HG02884 (cell line): Measurements from ENCODE around the gene C1QTNF9.
"Not testable (repeated sequence)": the region's sequence is repeated elsewhere in the genome, so short reads cannot be mapped to it uniquely, and the experiment has no call there.

Experiments
- ATAC-seq: cut with Tn5 transposase; IDR thresholded peaks from one replicate; pipeline ENCODE4 v1.9.1; 2021; ENCODE audit warnings: mild to moderate bottlenecking, moderate library complexity; ENCODE audit not compliant: unreplicated experiment

Gene C1QTNF9

DNA sequence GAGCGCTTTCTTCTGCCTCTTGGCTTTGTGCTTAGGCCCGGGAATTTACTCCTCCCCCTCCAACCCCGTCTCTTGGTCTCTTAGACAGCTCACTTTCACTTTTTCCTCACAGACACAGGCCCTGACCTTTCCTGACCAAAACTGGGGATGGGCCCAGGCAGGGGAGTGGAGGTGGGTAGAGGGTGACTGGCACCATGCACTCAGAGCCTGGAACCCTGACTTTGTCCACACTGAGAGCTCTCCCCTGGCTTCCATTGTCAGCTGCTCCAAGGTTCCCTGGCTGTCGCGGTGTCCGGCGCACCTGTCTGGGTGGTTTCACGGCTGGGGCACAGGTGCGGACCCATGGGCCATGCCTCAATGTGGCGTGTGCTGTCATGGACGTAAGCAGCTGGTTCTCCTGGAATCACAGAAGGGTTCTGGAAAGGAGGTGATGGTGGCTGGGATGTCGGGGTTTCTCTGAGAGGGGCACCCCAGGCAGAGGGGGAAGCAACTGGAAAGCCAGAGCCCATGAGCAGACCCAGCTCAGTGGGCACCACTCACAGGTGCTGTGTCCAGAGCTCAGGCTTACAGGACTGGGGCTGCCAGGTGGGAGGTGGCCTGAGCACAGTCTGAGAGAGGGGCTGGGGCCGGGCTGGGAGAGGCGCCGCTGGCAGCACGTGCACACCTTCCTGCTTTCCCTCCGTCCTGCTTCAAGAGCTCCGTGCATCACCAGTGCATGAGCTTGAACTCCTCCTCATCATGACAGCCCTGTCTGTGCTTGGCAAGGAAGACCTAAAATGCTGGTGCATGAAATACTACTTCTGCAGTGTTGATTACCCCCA is 28.0 kb upstream of the C1QTNF9 start:
- ATAC-seq: no peak

GRCh38 chr13:24282256-24282655 is 27.1 kb upstream of the C1QTNF9 start:
- ATAC-seq: no peak

- ATAC-seq: no peak
Measured at GRCh38 chr13:24284889-24285565, 24.4 kb upstream of the C1QTNF9 start.

DNA sequence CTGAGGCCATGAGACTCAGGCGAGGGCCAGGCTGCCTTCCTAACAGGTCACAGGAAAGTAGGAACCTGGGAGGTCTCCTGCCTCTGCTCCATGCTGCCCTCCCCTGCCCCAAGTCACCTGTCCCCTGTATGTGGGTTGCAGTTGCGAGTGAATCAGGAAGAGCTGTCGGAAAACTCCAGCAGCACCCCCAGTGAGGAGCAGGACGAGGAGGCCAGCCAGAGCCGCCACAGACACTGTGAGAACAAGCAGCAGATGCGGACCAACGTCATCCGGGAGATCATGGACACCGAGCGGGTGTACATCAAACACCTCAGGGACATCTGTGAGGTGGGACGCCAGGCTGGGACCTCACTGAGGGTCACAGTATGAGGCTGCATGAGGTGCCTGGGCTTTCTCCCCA is 22.8 kb upstream of the C1QTNF9 start:
- ATAC-seq: no peak

GRCh38 chr13:24287748-24288287 is 21.6 kb upstream of the C1QTNF9 start:
- ATAC-seq: no peak

GRCh38 chr13:24288870-24289269 is 20.5 kb upstream of the C1QTNF9 start:
- ATAC-seq: no peak

- no peak for ATAC-seq
Measured at GRCh38 chr13:24290280-24290932, 19.0 kb upstream of the C1QTNF9 start.

GRCh38 chr13:24292481-24292880 is 16.9 kb upstream of the C1QTNF9 start:
- no peak for ATAC-seq

DNA sequence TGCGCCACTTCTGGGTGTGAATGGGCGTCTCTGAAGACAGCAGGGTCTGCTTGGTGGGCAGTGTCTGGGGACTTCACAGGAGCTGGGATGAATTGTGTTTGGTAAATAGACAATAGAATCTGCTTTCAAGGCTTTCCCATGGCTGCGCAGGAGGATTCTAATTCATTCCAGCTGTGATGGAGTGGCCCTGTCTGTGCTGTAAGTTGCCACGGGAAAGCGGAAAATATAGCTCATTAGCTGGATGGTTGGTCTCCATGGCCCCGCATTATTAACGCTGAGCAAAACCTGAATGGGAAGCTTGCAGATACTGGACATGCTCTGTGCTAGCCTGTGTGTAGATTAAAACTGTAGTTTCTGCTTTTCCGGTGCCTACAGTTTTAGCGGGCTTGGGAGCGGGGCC is 15.6 kb upstream of the C1QTNF9 start:
- ATAC-seq: no peak

- ATAC-seq: no peak
Measured at GRCh38 chr13:24299488-24300114, 9.8 kb upstream of the C1QTNF9 start.

GRCh38 chr13:24301434-24301833 is 7.9 kb upstream of the C1QTNF9 start:
- ATAC-seq: no peak

DNA sequence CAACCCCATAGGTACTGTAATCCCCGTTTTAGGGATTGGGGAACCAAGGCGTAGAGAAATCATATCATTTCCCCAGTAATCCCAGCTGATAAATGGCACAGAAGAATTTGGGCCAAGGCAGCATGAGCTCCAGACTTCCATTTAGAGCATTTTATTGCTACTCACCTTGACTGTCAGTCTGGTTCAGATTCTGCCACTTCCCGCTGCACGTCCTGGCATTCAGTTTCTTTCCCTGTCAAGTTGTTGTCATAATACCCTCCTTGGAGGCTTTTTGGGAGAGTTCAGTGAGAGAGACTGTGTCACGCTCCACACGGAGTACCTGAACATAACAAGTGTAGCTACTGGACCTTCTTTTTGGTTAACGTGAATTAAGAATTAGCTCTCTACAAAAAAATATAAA is 7.5 kb upstream of the C1QTNF9 start:
- no peak for ATAC-seq

DNA sequence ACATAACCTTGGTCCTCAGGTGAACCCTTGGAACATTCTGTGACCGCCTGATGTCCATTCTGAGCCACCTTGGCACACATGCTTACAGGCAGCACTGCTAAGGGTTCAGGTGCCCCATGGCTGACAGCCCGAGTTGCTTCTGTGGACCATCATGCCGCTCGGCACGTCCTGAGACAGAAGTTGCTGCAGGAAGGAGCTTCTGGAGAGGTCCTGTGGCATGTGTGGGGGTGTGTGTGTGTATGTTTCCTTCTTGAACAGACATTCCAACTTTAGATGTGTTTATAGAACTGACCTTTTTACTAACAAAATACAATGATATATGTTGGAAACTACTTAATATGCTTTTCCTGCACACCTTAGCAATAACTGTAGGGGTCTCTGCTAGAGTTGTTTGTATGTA is 4.8 kb upstream of the C1QTNF9 start:
- ATAC-seq: no peak

DNA sequence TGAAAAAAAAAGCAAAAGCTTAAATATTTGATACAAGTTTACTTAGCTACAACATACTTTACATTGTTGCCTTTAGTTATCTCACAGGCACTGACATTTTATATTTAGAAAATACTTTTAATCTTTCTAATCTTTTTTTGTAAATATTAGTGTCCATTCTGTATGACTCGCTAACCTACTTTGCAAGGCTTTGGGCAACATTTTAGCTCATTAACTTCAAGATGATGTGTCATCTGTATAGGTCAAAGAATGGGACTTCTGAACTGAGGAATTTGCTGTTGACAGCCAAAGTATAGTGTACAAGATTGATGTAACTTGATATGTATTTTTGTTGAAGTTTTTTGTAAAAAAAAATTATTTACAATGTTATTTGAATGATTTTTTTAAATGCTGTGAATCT is 2.7 kb upstream of the C1QTNF9 start:
- ATAC-seq: no peak

GRCh38 chr13:24307211-24308067 is 1.9 kb upstream of the C1QTNF9 start:
- ATAC-seq: no peak

DNA sequence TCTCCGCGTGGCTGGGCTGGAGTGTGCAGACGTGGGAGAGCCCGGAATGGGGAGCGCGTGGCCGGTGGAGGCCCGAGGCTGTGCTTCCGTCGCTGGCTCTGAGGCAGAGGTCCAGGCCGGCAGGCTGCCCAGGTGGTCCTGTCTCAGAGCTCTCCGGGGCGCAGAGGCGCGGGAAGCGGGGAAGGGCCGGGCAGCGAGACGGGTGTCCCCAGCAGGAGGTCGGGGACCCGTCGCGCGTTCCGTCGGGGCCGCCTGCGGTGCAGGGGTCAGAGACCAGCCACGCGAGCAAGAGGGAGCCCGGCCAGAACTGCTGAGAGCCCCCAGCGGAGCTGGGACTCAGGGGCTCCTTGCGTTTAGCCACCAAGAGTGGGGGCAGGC is 1.3 kb upstream of the C1QTNF9 start:
- no peak for ATAC-seq

DNA sequence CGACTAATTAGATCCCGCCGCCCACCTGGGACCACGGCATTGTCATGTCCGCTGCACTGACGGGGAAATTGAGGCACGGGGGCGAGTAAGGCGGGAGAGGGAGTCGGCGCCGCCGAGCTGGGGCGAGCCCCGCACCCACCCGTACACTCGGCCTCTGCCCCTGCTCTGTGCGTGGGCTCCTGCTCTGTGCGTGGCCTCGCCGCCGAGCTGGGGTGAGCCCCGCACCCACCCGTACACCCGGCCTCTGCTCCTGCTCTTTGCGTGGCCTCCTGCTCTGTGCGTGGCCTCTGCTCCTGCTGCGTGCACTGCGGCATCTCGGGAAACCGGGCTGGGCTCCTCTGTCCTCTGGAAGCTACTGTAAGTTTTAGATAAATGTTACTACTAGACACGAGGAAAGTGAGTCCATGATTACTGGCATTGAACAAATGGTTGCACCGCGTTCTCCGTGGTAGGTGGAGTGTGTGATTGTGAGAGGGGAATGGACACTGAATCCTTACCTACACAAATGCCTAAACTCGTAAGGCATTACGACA is 826 bp upstream of the C1QTNF9 start:
- ATAC-seq: no peak

DNA sequence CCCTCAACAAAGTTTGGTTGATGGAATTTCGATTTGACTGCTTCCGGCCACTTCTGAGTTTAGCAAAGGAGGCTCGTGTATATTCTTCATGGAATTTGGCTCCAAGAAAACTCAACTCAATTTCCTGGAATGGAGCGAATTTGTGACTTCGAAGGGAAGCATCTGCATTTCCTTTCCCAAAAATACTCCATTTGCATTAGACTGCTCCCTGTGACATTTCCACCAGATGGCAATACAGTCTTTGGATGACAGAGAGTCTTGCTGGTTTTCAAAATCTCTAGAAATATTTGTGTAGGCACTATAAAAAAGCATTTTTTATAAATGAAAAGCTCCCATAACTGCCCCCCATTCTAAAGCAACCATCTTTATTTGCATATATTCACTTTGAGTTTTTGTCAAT is 4.1 kb downstream of the C1QTNF9 start:
- ATAC-seq: no peak

DNA sequence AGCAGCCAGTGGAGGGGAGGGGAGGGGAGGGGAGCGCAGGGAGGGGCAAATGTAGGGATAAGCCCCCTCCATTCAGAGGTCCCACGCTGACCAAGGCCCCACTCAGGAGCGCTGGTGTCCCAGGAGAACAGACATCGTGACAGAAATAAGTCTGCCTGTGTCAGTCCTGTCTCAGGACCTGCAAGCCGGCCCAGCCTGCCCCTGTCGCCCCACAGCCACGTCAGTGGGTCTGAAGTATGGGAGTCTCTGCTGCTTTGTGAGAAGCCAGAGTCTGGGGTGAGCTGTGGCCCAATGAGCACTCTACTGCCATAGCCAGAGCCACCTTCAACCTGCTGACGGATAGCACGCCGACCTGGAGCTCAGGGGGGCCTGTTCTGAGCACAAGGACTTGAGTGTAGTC is 8.5 kb downstream of the C1QTNF9 start:
- ATAC-seq: not testable (repeated sequence)

- not testable (repeated sequence) for ATAC-seq
Measured at GRCh38 chr13:24318878-24319277, 9.5 kb downstream of the C1QTNF9 start.
